Activated B cell treated with CpG ODN at 0.5 μM for 24 hours (primary cell): Measurements from ENCODE around the gene KIAA0232. TPM values are rescaled to one million over a fixed set of nuclear protein-coding genes. Genes with fewer than 3 reads are reported as not detected.

Experiments used
- ATAC-seq: fragments of 200-7000 bp; cut with Tn5 transposase; one replicate; pipeline ENCODE4 v1.10.0; 2021; ENCODE audit warnings: low read depth, mild to moderate bottlenecking, moderate library complexity
- CTCF ChIA-PET: fragments of 350-600 bp; sonication (Branson Sonifier 250); formaldehyde crosslinking; loops from one replicate; lab custom pipeline; 2021; ENCODE audit warnings: antibody characterized with exemption; lab: Charles Lee
- POLR2A ChIA-PET: fragments of 350-600 bp; sonication (Branson Sonifier 250); formaldehyde crosslinking; loops from one replicate; lab custom pipeline; 2021; ENCODE audit warnings: antibody characterized with exemption; lab: Charles Lee
- DNase-seq: peaks from one replicate; pipeline ENCODE4 v3.0.0; 2022
- H3K27ac Mint-ChIP-seq: one replicate; pipeline ENCODE4 v1.8.0; 2020; ENCODE audit warnings: mixed read lengths
- H3K27me3 Mint-ChIP-seq: one replicate; pipeline ENCODE4 v1.8.0; 2021; ENCODE audit warnings: mixed read lengths
- H3K36me3 Mint-ChIP-seq: one replicate; pipeline ENCODE4 v1.8.0; 2021; ENCODE audit warnings: low read depth, mixed read lengths
- H3K4me1 Mint-ChIP-seq: one replicate; pipeline ENCODE4 v1.8.0; 2021; ENCODE audit warnings: mixed read lengths
- H3K4me3 Mint-ChIP-seq: one replicate; pipeline ENCODE4 v1.8.0; 2020; ENCODE audit warnings: mild to moderate bottlenecking, mixed read lengths
- H3K9me3 Mint-ChIP-seq: one replicate; pipeline ENCODE4 v1.8.0; 2020; ENCODE audit warnings: mixed read lengths
- CTCF ChIP-seq: fragments of 200-600 bp; IDR thresholded peaks from one replicate; pipeline ENCODE4 v1.8.0; 2022; ENCODE audit warnings: antibody characterized with exemption, mild to moderate bottlenecking
- intact Hi-C: fragments of 100-400 bp; cut with micrococcal nuclease; formaldehyde crosslinking; loops from one replicate; pipeline ENCODE4 v1.15.1; 2024
- total RNA-seq: library from RNA; stranded (reverse); gene quantifications from 2 replicates; pipeline ENCODE4 v1.2.3, GENCODE V29; 2022

KIAA0232 gene
- total RNA-seq, 1 donor from 2014 or later, result 15.5 TPM

GRCh38 chr4:6765703-6766102 lies 16.8 kb upstream of the KIAA0232 start:
- ChIA-PET CTCF (no interaction called here), POLR2A (no interaction called here)
- Mint-ChIP-seq H3K27ac (no peak overlapping the region), H3K36me3 (no peaks in the 10 kb centered on the region), H3K4me3 (no peak overlapping the region), H3K9me3 (no peaks in the 10 kb centered on the region), H3K4me1 (no peaks in the 10 kb centered on the region), H3K27me3 (peaks cover 13% of the 10 kb centered on the region)
- no peak for ATAC-seq
- no peak for TF ChIP-seq CTCF
- no peak for DNase-seq
- intact Hi-C loops, result no loop called here

- no peak for TF ChIP-seq CTCF
- intact Hi-C loops, result no loop called here
- no peak for DNase-seq
- ChIA-PET CTCF (no interaction called here), POLR2A (no interaction called here)
- no peak for ATAC-seq
- no peak overlapping the region for H3K4me3 Mint-ChIP-seq
- H3K9me3 Mint-ChIP-seq, result no peaks in the 10 kb centered on the region
- no peaks in the 10 kb centered on the region for H3K4me1 Mint-ChIP-seq
- H3K27ac Mint-ChIP-seq, result no peak overlapping the region
- H3K36me3 Mint-ChIP-seq, result no peaks in the 10 kb centered on the region
- peaks cover 9% of the 10 kb centered on the region for H3K27me3 Mint-ChIP-seq
Observed at GRCh38 chr4:6767386-6767747, 15.2 kb upstream of the KIAA0232 start.

GRCh38 chr4:6767748-6768538 lies 14.6 kb upstream of the KIAA0232 start:
- H3K36me3 Mint-ChIP-seq, result no peaks in the 10 kb centered on the region
- no peak for ATAC-seq
- H3K4me3 Mint-ChIP-seq, result no peak overlapping the region
- intact Hi-C loops, result no loop called here
- POLR2A ChIA-PET, result no interaction called here
- H3K4me1 Mint-ChIP-seq, result no peaks in the 10 kb centered on the region
- CTCF ChIA-PET, result no interaction called here
- no peak for DNase-seq
- H3K27ac Mint-ChIP-seq, result no peak overlapping the region
- H3K9me3 Mint-ChIP-seq, result no peaks in the 10 kb centered on the region
- H3K27me3 Mint-ChIP-seq, result peaks cover 9% of the 10 kb centered on the region
- no peak for TF ChIP-seq CTCF

GRCh38 chr4:6768539-6768905 lies 14.0 kb upstream of the KIAA0232 start:
- H3K27ac Mint-ChIP-seq, result no peak overlapping the region
- DNase-seq, result no peak
- H3K4me3 Mint-ChIP-seq, result no peak overlapping the region

More at GRCh38 chr4:6768539-6768905, 14.0 kb upstream of the KIAA0232 start:
- ATAC-seq, result no peak
- peaks cover 9% of the 10 kb centered on the region for H3K27me3 Mint-ChIP-seq
- no peaks in the 10 kb centered on the region for H3K36me3 Mint-ChIP-seq
- ChIA-PET CTCF (no interaction called here), POLR2A (no interaction called here)
- intact Hi-C loops, result no loop called here
- H3K4me1 Mint-ChIP-seq, result no peaks in the 10 kb centered on the region
- TF ChIP-seq CTCF, result no peak
- no peaks in the 10 kb centered on the region for H3K9me3 Mint-ChIP-seq
